Lower leg skin (tissue), 3 donors: ENCODE data around the gene PYGB.

Source experiments
- CTCF ChIP-seq, 3 donors: fragments of 450-650 bp; IDR thresholded peaks; one replicate each; pipeline ENCODE4 v1.5.1; 2016; ENCODE audit warnings: antibody characterized with exemption in 3 of 3, mild to moderate bottlenecking in 3 of 3, moderate library complexity in 2 of 3
- POLR2A ChIP-seq, 2 donors: fragments of 450-650 bp; IDR thresholded peaks; one replicate each; pipeline ENCODE4 v1.6.1; 2016 to 2017; ENCODE audit warnings: antibody characterized with exemption in 2 of 2, mild to moderate bottlenecking in 1 of 2, moderate library complexity in 1 of 2

- no peak for TF ChIP-seq CTCF (IDR thresholded peaks at IDR 0.05)
- TF ChIP-seq POLR2A (IDR thresholded peaks at IDR 0.05) = no peak
These were observed 2.9 kb upstream of the PYGB start for GRCh38 chr20:25244976-25245375.
